ENCODE data around the gene XXYLT1.

Gene XXYLT1

DNA sequence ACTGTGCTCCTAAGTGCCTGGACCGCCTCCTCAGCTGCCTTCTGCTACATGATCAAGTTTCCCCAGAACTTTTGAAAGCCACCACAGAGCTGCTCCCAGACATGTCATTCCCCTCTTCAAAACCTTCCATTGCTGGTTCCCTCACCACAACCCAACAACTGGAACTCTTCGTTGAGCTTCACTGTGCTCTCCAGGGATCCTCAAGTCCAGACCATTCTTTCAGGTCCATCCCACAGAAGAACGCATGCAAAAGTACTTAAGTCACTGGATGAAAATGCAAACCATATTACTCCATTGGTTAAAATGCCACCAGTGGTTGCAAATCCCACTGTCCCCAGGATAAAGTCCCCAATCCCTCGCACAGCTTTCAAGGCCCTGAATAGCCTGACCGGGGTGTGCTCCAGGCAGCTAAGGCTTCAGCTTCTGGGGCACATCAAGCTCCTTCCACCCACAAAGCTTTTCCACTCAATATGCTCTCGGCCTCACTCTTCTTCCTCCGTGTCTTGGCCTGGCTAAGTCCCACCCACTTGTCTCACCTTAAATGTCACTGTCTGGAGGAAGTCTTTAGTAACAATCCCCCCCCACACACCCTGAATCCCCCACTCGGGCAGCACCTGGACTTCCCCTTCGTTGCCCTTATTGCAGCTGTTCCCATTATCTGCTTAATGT is 84.8 kb downstream of the XXYLT1 start:
- Mint-ChIP-seq H3K27me3 (ENCODE audit: low read depth) (peaks cover 4% of the 10 kb centered on the region), H3K9me3 (peaks cover 11% of the 10 kb centered on the region), H3K36me3 (ENCODE audit: low read depth) (no peaks in the 10 kb centered on the region), H3K4me3 (no peak overlapping the region), H3K4me1 (ENCODE audit: low read depth) (peaks cover 14% of the 10 kb centered on the region), H3K27ac (no peak overlapping the region)

- Mint-ChIP-seq H3K4me3 (no peak overlapping the region), H3K36me3 (ENCODE audit: low read depth) (no peaks in the 10 kb centered on the region), H3K27me3 (ENCODE audit: low read depth) (peaks cover 4% of the 10 kb centered on the region), H3K9me3 (peaks cover 5% of the 10 kb centered on the region), H3K4me1 (ENCODE audit: low read depth) (peaks cover 14% of the 10 kb centered on the region), H3K27ac (no peak overlapping the region)
Observed at GRCh38 chr3:195185583-195185982, 85.4 kb downstream of the XXYLT1 start.

- peaks cover 4% of the 10 kb centered on the region for H3K27me3 Mint-ChIP-seq (ENCODE audit: low read depth)
- H3K4me1 Mint-ChIP-seq (ENCODE audit: low read depth): peaks cover 14% of the 10 kb centered on the region
- H3K36me3 Mint-ChIP-seq (ENCODE audit: low read depth): no peaks in the 10 kb centered on the region
- H3K4me3 Mint-ChIP-seq: no peak overlapping the region
- no peak overlapping the region for H3K27ac Mint-ChIP-seq
- H3K9me3 Mint-ChIP-seq: peaks cover 5% of the 10 kb centered on the region
Observed at GRCh38 chr3:195184716-195185421, 86.1 kb downstream of the XXYLT1 start.

- Mint-ChIP-seq H3K9me3 (no peaks in the 10 kb centered on the region), H3K27me3 (ENCODE audit: low read depth) (no peaks in the 10 kb centered on the region), H3K4me3 (no peak overlapping the region), H3K4me1 (ENCODE audit: low read depth) (peaks cover 15% of the 10 kb centered on the region), H3K27ac (no peak overlapping the region), H3K36me3 (ENCODE audit: low read depth) (no peaks in the 10 kb centered on the region)
Observed at GRCh38 chr3:195183071-195183776, 87.7 kb downstream of the XXYLT1 start.

- Mint-ChIP-seq H3K9me3 (no peaks in the 10 kb centered on the region), H3K27me3 (ENCODE audit: low read depth) (no peaks in the 10 kb centered on the region), H3K36me3 (ENCODE audit: low read depth) (no peaks in the 10 kb centered on the region), H3K4me1 (ENCODE audit: low read depth) (peaks cover 18% of the 10 kb centered on the region), H3K27ac (no peak overlapping the region), H3K4me3 (no peak overlapping the region)
Observed at GRCh38 chr3:195182470-195182795, 88.5 kb downstream of the XXYLT1 start.

- Mint-ChIP-seq H3K9me3 (no peaks in the 10 kb centered on the region), H3K27ac (no peak overlapping the region), H3K36me3 (ENCODE audit: low read depth) (no peaks in the 10 kb centered on the region), H3K4me3 (no peak overlapping the region), H3K27me3 (ENCODE audit: low read depth) (no peaks in the 10 kb centered on the region), H3K4me1 (ENCODE audit: low read depth) (peaks cover 18% of the 10 kb centered on the region)
Observed at GRCh38 chr3:195181741-195182469, 89.1 kb downstream of the XXYLT1 start.

- Mint-ChIP-seq H3K36me3 (ENCODE audit: low read depth) (no peaks in the 10 kb centered on the region), H3K27me3 (ENCODE audit: low read depth) (no peaks in the 10 kb centered on the region), H3K4me1 (ENCODE audit: low read depth) (peaks cover 12% of the 10 kb centered on the region), H3K27ac (no peak overlapping the region), H3K9me3 (no peaks in the 10 kb centered on the region), H3K4me3 (no peak overlapping the region)
Observed at GRCh38 chr3:195181113-195181498, 89.9 kb downstream of the XXYLT1 start.

DNA sequence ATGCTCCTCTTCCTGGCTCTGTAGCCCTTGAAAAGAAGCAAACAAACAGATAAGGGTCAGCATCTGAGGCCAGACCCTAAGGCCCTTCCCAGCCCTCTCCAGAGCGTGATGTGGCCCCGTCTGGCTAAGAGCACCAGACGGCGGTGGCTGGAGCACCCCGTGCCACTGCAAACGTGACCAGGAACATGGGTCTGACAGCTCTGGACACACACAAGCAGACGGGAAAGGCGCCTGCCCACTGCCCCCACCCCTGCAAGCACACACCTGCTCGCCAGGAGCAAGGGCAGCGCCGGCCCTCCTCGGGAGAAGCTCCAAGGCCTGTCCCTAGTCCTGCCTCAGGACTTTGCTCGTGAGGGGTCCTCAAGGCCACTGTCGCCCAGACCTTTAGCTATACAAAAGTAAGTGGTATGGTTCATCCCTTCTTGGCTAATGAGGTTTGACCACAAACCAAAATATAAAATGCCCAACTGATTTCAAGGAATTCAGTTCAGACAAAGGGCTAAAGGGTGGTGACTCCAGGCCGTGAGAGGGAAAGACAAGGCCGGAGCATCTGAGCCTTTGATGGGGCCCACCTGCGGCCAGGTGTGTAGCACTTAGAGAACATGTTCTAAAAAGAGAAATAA is 90.4 kb downstream of the XXYLT1 start:
- no peaks in the 10 kb centered on the region for H3K27me3 Mint-ChIP-seq (ENCODE audit: low read depth)
- no peak overlapping the region for H3K27ac Mint-ChIP-seq
- H3K36me3 Mint-ChIP-seq (ENCODE audit: low read depth): no peaks in the 10 kb centered on the region
- no peak overlapping the region for H3K4me3 Mint-ChIP-seq
- H3K9me3 Mint-ChIP-seq: no peaks in the 10 kb centered on the region
- peaks cover 7% of the 10 kb centered on the region for H3K4me1 Mint-ChIP-seq (ENCODE audit: low read depth)

GRCh38 chr3:195179776-195180489 is 91.0 kb downstream of the XXYLT1 start:
- H3K4me3 Mint-ChIP-seq: no peak overlapping the region

GRCh38 chr3:195178124-195178910 is 92.6 kb downstream of the XXYLT1 start:
- H3K4me1 Mint-ChIP-seq (ENCODE audit: low read depth): peaks cover 4% of the 10 kb centered on the region
- no peak overlapping the region for H3K4me3 Mint-ChIP-seq
- H3K27ac Mint-ChIP-seq: no peak overlapping the region
- H3K27me3 Mint-ChIP-seq (ENCODE audit: low read depth): no peaks in the 10 kb centered on the region
- H3K36me3 Mint-ChIP-seq (ENCODE audit: low read depth): no peaks in the 10 kb centered on the region
- H3K9me3 Mint-ChIP-seq: no peaks in the 10 kb centered on the region

More at GRCh38 chr3:195179776-195180489, 91.0 kb downstream of the XXYLT1 start:
- H3K9me3 Mint-ChIP-seq: no peaks in the 10 kb centered on the region
- no peak overlapping the region for H3K27ac Mint-ChIP-seq
- H3K36me3 Mint-ChIP-seq (ENCODE audit: low read depth): no peaks in the 10 kb centered on the region
- H3K4me1 Mint-ChIP-seq (ENCODE audit: low read depth): peaks cover 7% of the 10 kb centered on the region
- no peaks in the 10 kb centered on the region for H3K27me3 Mint-ChIP-seq (ENCODE audit: low read depth)

DNA sequence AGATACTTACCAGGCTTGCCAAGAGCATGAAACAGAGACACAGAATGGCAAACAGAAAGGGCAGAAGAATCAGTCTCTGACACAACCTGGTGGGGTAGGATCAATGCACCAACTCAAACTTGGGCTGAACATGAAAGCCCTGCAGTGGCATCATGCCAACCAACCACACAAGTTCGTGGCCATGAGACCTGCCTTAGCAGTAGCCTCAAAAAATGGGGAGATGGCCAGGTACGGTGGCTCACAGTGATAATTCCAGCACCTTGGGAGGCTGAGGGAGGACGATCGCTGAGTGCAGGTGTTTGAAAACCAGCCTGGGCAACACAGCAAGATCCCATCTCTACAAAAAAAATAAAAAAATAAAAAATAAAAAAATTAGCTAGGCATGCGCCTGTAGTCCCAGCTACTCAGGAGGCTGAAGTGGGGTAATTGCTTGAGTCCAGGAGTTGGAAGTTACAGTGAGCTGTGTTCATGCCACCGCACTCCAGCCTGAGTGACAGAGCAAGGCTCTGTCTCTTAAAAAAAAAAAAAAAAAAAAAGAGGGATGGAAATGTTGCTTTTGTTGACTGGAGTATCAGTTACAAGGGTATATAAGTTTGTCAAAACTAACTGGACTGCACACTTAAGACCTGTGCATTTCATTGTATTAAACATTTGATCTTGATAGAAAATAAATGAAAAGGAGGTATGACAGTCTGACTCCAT is 93.4 kb downstream of the XXYLT1 start:
- Mint-ChIP-seq H3K27me3 (ENCODE audit: low read depth) (no peaks in the 10 kb centered on the region), H3K4me1 (ENCODE audit: low read depth) (peaks cover 4% of the 10 kb centered on the region), H3K9me3 (no peaks in the 10 kb centered on the region), H3K27ac (no peak overlapping the region), H3K36me3 (ENCODE audit: low read depth) (no peaks in the 10 kb centered on the region), H3K4me3 (no peak overlapping the region)

- H3K27me3 Mint-ChIP-seq (ENCODE audit: low read depth): no peaks in the 10 kb centered on the region
- H3K36me3 Mint-ChIP-seq (ENCODE audit: low read depth): no peaks in the 10 kb centered on the region
- H3K27ac Mint-ChIP-seq: no peak overlapping the region
- peaks cover 4% of the 10 kb centered on the region for H3K4me1 Mint-ChIP-seq (ENCODE audit: low read depth)
- H3K9me3 Mint-ChIP-seq: no peaks in the 10 kb centered on the region
- no peak overlapping the region for H3K4me3 Mint-ChIP-seq
Observed at GRCh38 chr3:195176776-195177175, 94.2 kb downstream of the XXYLT1 start.

All from T-helper 1 cell treated with Interleukin-12 subunit alpha and Interleukin-12 subunit beta and Interleukin-4 antibody, amounts not matched to agents 30 μg/mL and 1 μg/mL, for 36 hours (primary cell).